Fibroblast of peridontal ligament (primary cell): ENCODE data around the gene SLAIN1.

Experiments used
- DNase-seq: peaks from one replicate; pipeline ENCODE4 v3.0.0-alpha.2; 2010; ENCODE audit errors: extremely low read depth

Gene SLAIN1

GRCh38 chr13:77714119-77714755 is 16.8 kb downstream of the SLAIN1 start:
- no peak for DNase-seq

- DNase-seq: no peak
Observed at GRCh38 chr13:77715233-77715891, 17.9 kb downstream of the SLAIN1 start.

- no peak for DNase-seq
Observed at GRCh38 chr13:77716692-77717091, 19.2 kb downstream of the SLAIN1 start.

- no peak for DNase-seq
Observed at GRCh38 chr13:77717508-77717907, 20.0 kb downstream of the SLAIN1 start.

GRCh38 chr13:77719128-77719527 is 21.6 kb downstream of the SLAIN1 start:
- DNase-seq: no peak

GRCh38 chr13:77720988-77721387 is 23.5 kb downstream of the SLAIN1 start:
- no peak for DNase-seq

GRCh38 chr13:77724092-77724491 is 26.6 kb downstream of the SLAIN1 start:
- no peak for DNase-seq

GRCh38 chr13:77725071-77725470 is 27.6 kb downstream of the SLAIN1 start:
- no peak for DNase-seq

GRCh38 chr13:77728265-77729125 is 31.0 kb downstream of the SLAIN1 start:
- DNase-seq: no peak

- DNase-seq: no peak
Observed at GRCh38 chr13:77729502-77730221, 32.2 kb downstream of the SLAIN1 start.

- no peak for DNase-seq
Observed at GRCh38 chr13:77730572-77730971, 33.1 kb downstream of the SLAIN1 start.

- no peak for DNase-seq
Observed at GRCh38 chr13:77732287-77732686, 34.8 kb downstream of the SLAIN1 start.

- DNase-seq: no peak
Observed at GRCh38 chr13:77733674-77734073, 36.2 kb downstream of the SLAIN1 start.

GRCh38 chr13:77737583-77738200 is 40.2 kb downstream of the SLAIN1 start:
- no peak for DNase-seq

GRCh38 chr13:77740097-77740735 is 42.7 kb downstream of the SLAIN1 start:
- DNase-seq: no peak

- no peak for DNase-seq
Observed at GRCh38 chr13:77740931-77741596, 43.6 kb downstream of the SLAIN1 start.

GRCh38 chr13:77741597-77741972 is 44.1 kb downstream of the SLAIN1 start:
- no peak for DNase-seq

- no peak for DNase-seq
Observed at GRCh38 chr13:77742801-77743200, 45.3 kb downstream of the SLAIN1 start.

- DNase-seq: no peak
Observed at GRCh38 chr13:77745784-77746183, 48.3 kb downstream of the SLAIN1 start.

- no peak for DNase-seq
Observed at GRCh38 chr13:77749344-77749880, 51.9 kb downstream of the SLAIN1 start.
